GM19452 (cell line): ENCODE measurements around the gene CSK.
A peak's percentile ranks its signal among the peaks of the same experiment; 100 is the strongest.

Experiments
- ATAC-seq: cut with Tn5 transposase; IDR thresholded peaks from one replicate; pipeline ENCODE4 v1.9.1; 2021; ENCODE audit not compliant: unreplicated experiment

The CSK gene

DNA sequence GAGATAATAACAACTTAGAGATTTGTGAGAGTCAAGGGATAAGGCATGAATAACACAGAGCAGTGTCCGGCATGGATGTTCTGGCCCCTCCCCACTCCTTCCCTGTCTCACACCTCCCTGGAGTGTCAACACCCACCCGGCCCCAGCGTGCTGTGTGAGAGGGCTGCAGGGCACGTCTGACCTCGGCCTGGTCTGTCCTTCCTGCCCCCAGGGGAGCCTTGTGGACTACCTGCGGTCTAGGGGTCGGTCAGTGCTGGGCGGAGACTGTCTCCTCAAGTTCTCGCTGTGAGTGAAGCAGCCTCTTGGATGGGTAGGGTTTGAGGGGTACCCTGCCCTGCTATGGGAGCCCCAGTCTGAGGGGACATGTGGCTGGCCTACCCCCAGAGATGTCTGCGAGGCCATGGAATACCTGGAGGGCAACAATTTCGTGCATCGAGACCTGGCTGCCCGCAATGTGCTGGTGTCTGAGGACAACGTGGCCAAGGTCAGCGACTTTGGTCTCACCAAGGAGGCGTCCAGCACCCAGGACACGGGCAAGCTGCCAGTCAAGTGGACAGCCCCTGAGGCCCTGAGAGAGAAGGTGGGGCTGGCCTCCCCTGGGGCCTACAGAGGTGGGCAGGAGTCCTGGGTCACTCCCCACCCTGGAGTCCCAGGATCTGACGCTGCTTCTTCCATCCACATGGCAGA lies 19.6 kb downstream of the CSK start:
- ATAC-seq: no peak

DNA sequence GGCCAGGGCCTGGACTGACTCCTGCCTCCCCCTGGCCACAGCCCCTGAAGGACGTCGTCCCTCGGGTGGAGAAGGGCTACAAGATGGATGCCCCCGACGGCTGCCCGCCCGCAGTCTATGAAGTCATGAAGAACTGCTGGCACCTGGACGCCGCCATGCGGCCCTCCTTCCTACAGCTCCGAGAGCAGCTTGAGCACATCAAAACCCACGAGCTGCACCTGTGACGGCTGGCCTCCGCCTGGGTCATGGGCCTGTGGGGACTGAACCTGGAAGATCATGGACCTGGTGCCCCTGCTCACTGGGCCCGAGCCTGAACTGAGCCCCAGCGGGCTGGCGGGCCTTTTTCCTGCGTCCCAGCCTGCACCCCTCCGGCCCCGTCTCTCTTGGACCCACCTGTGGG lies 20.4 kb downstream of the CSK start:
- no peak for ATAC-seq

DNA sequence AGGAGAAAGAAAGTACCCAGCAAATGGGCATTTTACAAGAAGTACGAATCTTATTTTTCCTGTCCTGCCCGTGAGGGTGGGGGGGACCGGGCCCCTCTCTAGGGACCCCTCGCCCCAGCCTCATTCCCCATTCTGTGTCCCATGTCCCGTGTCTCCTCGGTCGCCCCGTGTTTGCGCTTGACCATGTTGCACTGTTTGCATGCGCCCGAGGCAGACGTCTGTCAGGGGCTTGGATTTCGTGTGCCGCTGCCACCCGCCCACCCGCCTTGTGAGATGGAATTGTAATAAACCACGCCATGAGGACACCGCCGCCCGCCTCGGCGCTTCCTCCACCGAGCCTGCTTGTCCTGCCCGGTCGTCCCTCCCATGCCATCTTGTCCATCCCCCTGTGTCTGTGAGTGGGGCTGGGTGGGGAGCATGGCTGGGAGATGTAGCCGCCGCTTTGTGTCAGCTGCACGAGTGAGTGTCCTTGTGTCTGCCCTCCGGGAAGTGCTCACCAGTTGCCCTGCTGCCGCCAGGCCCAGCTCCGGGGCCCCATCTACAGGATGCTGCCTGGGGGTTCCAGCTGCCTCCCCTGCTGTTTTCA lies 21.1 kb downstream of the CSK start:
- ATAC-seq: no peak

DNA sequence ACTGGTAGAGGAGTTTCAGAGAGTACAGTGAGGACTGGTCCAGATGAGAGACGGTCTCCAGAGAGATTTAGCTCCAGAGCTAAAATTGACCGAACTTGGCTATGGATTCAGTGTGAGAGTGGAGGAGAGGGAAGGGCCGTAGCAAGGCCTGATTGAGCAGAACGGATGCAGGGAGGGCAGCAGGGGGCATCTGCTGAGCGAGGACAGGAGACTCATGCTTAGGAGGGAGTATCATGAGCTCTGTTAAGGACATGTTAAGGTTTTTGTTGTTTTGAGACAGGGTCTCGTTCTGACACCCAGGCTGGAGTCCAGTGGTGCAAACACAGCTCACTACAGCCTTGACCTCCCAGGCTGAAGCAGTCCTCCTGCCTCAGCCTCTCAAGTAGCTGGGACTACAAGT lies 23.1 kb downstream of the CSK start:
- ATAC-seq: no peak

DNA sequence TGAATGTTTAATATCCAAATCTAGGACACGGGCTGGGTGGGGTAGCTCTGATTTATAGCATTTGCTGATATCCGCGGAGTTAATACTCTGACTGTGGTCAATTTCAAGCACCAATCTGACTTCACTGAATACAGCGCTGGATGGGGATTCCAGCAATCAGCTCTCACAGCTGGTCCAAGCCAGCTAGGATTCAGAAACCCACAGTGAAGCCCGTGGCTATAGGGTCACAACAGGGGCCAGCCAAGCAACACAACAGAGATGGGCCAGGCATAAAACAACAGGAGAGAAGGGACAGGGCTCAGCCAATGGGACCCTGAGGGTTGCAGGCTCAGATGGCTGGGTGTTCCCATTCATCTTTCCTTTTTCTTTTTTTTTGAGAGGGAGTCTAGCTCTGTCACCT lies 25.4 kb downstream of the CSK start:
- no peak for ATAC-seq

DNA sequence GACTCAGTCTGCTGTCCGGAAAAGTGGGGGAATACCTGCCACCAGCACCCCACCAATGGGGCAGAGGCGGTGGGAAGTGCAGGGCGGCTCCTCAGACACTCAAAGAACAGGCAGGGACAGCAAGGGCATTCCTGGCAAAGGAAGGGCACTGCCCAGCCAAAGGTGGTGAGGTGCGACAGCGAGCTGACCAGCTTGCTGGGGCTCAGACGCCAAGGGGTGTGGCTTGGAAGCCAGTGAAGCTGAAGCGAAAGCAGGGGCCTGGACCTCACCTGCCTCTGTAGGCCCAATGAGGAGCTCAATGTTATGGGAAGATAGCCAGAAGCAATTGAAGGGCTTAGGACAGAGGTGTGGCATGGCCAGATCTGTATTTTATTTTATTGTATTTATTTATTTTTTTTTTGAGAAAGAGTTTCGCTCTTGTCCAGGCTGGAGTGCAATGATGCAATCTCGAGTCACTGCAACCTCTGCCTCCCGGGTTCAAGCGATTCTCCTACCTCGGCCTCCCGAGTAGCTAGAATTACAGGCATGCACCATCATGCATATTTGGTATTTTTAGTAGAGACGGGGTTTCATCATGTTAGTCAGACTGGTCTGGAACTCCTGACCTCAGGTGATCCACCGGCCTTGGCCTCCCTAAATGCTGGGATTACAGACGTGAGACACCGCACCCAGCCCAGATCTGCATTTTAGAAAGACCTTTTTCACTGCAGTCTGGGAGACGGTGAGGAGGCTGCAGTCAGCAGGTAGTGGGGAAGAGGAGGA lies 26.4 kb downstream of the CSK start:
- ATAC-seq: no peak

DNA sequence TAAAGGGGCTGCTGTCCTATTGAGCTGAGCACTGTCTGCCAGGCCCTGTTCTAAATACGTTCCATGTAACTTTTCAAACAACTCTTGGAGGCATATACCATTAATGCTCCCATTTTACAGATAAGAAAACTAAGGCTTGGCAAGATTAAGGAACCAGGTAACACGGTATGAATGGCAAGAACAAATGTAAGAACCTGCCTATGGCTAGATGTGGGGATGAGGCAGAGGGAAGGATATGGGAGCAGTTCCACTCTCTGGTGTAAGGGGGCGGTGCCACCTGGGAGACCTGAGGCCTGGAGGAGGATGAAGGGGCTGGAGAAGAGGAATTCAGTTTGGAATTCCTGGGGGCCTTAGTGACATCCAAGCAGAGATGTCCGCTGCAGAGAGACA lies 27.0 kb downstream of the CSK start:
- no peak for ATAC-seq

DNA sequence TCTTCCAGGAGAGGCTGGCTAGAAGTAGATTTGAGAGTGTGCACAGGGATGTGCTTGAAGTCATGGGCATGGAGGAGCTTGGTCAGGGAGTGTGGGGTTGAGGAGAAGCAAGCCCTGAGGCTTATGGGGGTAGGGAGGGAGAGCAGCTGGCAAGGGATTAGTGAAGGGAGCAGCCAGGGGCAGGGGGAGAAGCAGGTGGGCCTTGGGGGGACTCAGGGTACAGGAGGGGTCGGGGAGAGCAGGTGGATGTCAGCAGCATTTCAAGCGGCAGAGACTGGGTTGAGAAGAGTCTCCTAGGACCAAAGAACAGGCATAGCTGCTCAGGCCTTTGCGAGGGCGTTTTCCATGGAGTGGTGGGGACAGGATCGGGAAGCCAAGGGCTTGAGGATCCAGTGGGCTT lies 27.4 kb downstream of the CSK start:
- ATAC-seq: no peak

DNA sequence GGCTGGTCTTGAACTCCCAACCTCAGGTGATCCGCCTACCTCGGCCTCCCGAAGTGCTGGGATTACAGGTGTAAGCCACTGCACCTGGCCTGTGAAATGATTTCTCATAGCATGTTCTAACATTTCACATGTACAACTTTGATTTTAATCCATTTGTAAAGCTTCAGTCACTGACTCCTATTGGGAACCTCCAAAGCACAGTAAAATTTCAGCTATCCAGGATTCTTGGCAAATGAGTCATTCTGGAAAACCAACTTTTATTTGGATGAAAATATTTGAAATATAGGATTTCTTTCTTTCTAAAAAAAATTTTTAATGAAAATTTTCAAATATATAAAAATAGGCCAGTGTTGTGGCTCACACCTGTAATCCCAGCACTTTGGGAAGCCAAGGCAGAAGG lies 28.1 kb downstream of the CSK start:
- no peak for ATAC-seq

DNA sequence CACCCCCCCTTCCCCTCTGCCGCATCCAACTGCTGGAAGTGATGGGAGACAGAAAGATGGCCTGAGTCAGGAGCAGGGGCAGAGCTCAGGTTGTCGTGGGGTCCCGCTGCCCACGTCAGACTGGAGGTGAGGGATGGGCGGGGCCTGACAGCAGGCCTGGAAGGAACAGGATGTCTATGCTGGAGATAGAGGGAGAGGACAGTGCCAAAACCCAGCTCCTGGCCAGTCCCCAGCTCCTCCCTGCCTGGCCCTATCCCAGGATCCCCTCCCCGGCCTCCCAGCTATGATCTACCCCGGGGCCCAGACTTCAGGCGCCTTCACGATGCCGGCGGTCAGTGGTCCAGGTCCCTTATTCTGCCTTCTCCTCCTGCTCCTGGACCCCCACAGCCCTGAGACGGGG lies 30.7 kb downstream of the CSK start, which contains the start of gene LMAN1L:
Gene LMAN1L, plus strand, starts transcription at position 303 of the 400 bp plus-strand sequence. Its CDS starts 20 bp downstream, at position 323.
- ATAC-seq: no peak

DNA sequence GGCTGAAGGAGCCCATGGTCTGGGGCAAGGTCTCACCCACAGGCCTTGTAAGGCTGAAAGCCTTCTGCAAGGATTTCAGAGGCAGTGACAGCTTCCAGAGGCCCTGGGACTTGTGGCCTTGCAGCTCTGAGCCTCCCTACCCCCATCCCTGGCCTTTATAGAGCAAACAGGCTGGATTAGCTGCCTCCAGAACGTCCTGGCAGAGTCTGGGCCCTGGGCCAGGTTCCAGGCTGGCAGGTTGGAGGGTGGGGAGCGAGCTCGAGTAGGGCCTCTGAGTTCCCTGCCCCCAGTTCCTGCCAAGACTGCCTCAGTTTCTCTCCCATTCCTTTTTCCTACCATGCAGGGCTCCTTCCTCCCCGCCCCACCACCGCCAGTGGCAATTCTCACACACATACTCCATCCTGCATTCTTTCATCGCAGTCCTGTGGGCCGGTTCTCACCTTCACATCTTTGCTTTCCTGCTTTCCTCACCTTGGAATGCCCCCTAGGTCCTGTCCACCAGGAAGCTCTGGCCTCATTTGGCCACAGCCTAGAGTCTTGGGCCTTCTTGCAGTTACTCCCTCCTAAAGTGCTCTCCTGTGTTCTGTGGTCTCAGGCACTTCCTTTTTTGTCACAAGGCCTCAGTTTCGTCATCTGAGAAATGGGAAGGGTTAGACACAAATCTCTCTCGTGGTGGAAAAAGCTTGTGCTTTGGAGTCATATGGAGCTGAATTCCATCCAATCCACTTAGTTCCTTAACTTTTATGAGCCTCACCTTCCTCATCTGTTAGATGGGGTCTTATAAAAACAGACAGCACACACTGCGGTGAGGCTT lies 33.4 kb downstream of the CSK start:
- no peak for ATAC-seq

DNA sequence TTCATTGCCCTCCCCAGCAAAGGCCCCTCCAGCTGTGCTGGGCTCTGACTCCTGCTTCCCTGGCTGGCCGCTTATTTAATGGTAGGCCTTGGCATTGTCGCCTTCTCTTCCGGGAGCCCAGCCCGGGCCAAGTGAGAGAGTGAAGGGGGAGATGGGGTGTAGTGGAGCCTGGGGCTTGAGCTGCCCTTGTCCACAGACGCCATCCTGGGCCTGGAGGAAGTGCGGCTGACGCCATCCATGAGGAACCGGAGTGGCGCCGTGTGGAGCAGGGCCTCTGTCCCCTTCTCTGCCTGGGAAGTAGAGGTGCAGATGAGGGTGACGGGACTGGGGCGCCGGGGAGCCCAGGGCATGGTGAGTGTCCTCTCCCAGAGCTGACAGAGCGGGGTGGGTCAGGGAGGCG lies 34.1 kb downstream of the CSK start:
- no peak for ATAC-seq

DNA sequence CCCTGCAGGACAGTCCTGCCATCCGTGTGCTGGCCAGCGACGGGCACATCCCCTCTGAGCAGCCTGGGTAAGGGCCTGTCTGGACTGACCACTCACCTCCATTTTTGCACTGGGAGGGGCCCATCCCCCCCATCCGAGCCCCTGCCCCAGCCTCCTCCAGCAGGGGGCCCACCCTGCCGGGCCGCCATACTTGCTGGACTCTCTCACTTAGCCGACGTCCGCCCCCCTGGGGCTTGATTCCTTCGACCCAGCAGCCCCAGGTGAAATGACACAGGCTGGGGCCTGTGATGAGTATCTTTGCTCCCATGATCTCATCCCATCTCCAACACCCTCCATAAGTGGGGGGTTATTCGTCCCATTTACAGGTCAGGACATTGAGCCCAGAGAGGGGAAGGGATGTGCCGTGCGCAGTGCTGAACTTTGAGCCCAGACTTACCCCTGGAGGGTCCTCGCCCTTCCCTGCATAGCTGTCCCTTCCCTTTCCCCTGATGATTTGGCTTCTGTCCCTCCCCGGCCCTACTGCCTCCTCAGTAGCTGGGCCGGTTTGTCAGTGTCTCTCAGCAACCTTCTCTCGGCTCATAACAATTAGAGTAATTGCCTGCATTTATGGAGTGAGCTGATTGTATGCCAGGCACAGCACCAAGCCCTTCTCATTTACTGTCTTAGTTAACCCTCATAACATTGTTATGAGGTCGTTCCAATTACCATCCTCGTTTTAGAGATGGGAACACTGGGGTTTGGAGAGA lies 34.9 kb downstream of the CSK start:
- no peak for ATAC-seq

DNA sequence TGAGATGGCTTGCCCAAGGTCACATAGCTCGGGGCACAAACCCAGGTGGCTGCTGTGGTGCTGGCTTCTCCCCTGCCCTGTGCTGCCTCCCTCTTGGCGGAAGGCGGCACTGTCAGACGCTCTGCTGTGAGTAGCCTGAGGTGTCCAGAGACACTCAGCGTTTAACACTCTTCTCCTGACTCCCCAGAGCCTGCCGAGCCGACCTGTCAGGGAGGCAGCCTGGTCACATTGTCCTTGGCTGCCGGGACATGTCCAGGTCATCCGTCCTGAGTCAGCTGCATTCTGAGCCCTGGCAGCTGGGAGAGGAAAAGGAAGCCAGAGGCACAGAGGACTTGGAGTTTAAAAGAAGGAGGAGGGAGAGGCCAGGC lies 35.5 kb downstream of the CSK start:
- no peak for ATAC-seq

DNA sequence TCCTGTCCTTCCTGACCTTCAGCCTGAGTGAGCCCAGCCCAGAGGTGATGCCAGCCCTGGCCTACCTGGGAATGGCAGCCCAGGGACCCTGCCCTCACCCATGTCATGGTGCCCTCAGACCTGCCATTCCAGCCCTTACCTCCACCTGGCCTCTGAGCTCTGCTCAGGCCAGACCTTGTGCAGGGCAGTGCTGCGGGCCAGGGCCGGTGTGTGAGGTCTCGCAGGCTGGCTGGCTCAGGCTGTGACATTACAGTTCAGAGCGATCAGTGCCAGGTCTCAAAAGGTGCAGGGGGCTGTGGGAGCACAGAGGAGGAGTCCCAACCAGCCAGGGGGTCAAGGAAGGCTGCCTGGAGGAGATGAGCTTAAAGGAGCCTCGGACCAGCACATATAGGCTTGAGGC lies 38.2 kb downstream of the CSK start:
- no peak for ATAC-seq

DNA sequence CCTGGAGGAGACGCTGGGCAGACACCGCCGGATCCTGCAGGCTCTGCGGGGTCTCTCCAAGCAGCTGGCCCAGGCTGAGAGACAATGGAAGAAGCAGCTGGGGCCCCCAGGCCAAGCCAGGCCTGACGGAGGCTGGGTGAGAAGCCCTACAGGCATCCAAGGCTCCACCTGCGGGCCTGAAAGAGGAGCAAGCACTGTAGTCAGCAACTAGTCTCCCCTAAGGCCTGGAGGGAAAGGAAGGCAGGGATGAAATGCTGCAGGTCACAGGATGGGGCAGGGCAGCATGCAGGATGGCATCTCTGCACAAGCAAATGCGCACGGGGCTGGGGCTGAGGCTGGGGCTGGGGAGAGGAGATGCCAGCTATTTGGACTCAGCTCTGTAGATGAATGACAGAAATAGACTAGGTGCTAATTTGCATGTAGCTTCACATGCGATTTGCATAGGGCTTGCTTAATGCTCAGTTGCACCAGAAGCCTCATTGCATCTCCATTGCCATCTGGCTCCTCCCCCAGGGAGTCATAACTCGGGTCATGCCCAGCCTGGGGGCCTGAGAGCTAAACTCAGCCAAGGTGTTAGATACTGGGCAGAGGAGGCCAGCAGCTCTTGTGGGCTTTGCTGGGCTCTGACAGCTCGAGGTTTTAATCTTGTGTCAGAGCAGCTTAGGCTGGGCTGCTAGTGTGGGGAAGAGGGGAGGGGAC lies 39.4 kb downstream of the CSK start:
- peak; percentile 70 for ATAC-seq

DNA sequence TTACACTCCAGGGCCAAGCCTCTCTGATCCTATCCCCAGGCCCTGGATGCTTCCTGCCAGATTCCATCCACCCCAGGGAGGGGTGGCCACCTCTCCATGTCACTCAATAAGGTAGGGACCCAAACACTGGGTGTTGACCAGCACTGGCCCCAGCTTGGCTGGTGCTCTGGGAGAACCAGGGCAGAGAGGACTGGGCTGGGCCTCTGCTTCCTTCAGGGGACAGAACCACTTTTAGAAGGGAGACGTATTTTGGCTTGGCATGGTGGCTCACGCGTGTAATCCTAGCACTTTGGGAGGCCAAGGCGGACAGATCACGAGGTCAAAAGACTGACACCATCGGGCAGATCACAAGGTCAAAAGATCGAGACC lies 39.9 kb downstream of the CSK start:
- no peak for ATAC-seq

DNA sequence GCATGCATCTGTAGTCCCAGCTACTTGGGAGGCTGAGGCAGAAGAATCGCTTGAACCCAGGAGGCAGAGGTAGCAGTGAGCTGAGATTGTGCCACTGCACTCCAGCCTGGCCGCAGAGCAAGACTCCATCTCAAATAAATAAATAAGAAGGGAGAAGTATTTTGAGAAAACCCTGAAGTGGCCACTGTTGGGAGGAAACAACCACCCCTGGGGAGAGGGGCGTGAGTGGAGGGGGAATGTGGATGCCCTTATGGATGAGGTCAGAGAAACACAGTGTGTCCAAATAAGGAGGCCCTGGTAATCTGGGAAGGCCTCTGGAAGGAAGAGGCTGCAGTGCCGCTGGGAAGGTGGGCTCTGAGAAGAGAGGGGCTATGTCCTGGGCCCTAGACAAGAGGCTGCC lies 40.4 kb downstream of the CSK start:
- ATAC-seq: no peak

DNA sequence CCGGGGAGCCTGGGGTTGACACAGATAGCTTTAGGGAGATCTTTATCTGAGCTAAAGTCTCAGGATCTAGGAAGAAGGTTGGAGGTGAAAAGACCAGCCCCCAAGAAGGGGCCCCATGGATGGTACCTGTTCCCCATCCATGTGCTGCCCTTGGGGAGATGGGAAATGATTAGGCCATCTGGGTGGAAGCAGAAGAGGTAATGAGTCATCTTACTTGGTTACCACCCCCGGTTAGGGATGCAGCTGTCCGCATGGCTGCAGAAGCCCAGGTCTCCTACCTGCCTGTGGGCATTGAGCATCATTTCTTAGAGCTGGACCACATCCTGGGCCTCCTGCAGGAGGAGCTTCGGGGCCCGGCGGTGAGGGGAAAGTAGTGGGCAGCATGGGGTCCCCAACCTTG lies 41.4 kb downstream of the CSK start:
- no peak for ATAC-seq

DNA sequence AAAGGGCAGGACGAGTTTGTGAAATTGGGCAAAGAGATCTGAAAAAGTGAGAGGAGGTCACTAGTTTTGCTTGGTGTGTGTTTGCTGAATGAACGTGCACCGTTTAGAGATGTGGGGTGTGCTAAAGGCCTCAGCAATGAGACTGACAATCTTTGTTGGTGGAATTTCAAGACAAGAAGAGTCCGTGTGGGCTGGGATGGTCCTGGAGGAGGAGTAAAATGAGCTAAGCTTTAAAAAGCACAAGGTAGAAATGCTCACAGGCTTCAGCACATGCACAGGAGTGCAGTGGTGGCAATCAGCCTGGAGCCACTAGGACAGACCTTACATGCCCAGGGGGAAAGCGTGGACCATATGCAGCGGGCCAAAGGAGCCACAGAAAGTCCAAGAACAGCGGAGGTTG lies 43.1 kb downstream of the CSK start:
- no peak for ATAC-seq
